CD4-positive, alpha-beta memory T cell (primary cell): Measurements from ENCODE around the gene CSTF3. TPM values are rescaled to one million over a fixed set of nuclear protein-coding genes. Genes with fewer than 3 reads are reported as not detected.

ENCODE experiments used
- CTCF ChIA-PET: fragments of 350-600 bp; sonication (Branson Sonifier 250); formaldehyde crosslinking; loops from one replicate; lab custom pipeline; 2021; ENCODE audit warnings: inconsistent platforms; ENCODE audit not compliant: partially characterized antibody; lab: Charles Lee
- POLR2A ChIA-PET: fragments of 350-600 bp; sonication (Branson Sonifier 250); formaldehyde crosslinking; loops from one replicate; lab custom pipeline; 2021; ENCODE audit not compliant: partially characterized antibody; lab: Charles Lee
- DNase-seq, 5 donors: peaks; one replicate each; pipeline versions ENCODE4 v3.0.0 to v3.0.0-alpha.2; 2020 to 2022; ENCODE audit warnings: mixed read lengths in 1 of 5
- H3K27ac ChIP-seq: one replicate; pipeline ENCODE4 v1.7.0; 2013; ENCODE audit warnings: low read depth, low read length
- H3K27me3 ChIP-seq: 2 replicates; pipeline ENCODE4 v1.7.0; 2013; ENCODE audit warnings: mild to moderate bottlenecking, low read length, moderate library complexity; ENCODE audit not compliant: insufficient read depth
- H3K36me3 ChIP-seq: 2 replicates; pipeline ENCODE4 v1.7.0; 2013; ENCODE audit warnings: mild to moderate bottlenecking, low read length, moderate library complexity; ENCODE audit not compliant: insufficient read depth
- H3K4me1 ChIP-seq: 2 replicates; pipeline ENCODE4 v1.7.0; 2013; ENCODE audit warnings: mild to moderate bottlenecking, low read length, moderate library complexity; ENCODE audit not compliant: insufficient read depth
- H3K4me3 ChIP-seq, 2 donors: one replicate each; pipeline ENCODE4 v1.7.0; 2013; ENCODE audit warnings: low read length in 2 of 2, mild to moderate bottlenecking in 1 of 2
- H3K9me3 ChIP-seq, 2 donors: one replicate each; pipeline ENCODE4 v1.7.0; 2013; ENCODE audit warnings: low read length in 2 of 2, control low read depth in 1 of 2; ENCODE audit not compliant: control insufficient read depth in 1 of 2
- H3K27ac Mint-ChIP-seq, 7 donors: one replicate each; pipeline ENCODE4 v1.8.0; 2020 to 2021; ENCODE audit warnings: mixed read lengths in 7 of 7, mild to moderate bottlenecking in 6 of 7, inconsistent platforms in 3 of 7, moderate library complexity in 3 of 7
- H3K27me3 Mint-ChIP-seq, 2 donors: one replicate each; pipeline ENCODE4 v1.8.0; 2020 to 2021; ENCODE audit warnings: mixed read lengths in 2 of 2
- H3K36me3 Mint-ChIP-seq, 2 donors: one replicate each; pipeline ENCODE4 v1.8.0; 2020 to 2021; ENCODE audit warnings: mixed read lengths in 2 of 2, inconsistent platforms in 1 of 2, mild to moderate bottlenecking in 1 of 2
- H3K4me1 Mint-ChIP-seq, 4 donors: one replicate each; pipeline ENCODE4 v1.8.0; 2020 to 2021; ENCODE audit warnings: mixed read lengths in 4 of 4, mild to moderate bottlenecking in 1 of 4
- H3K4me3 Mint-ChIP-seq, 8 donors: one replicate each; pipeline ENCODE4 v1.8.0; 2020 to 2021; ENCODE audit warnings: mixed read lengths in 8 of 8, mild to moderate bottlenecking in 7 of 8, moderate library complexity in 6 of 8, inconsistent platforms in 3 of 8
- H3K9me3 Mint-ChIP-seq, 8 donors: one replicate each; pipeline ENCODE4 v1.8.0; 2020 to 2021; ENCODE audit warnings: mixed read lengths in 8 of 8, mild to moderate bottlenecking in 5 of 8, inconsistent platforms in 3 of 8, moderate library complexity in 1 of 8
- intact Hi-C: fragments of 100-400 bp; cut with micrococcal nuclease; formaldehyde crosslinking; loops from one replicate; pipeline ENCODE4 v1.15.1; 2023
- polyA plus RNA-seq, 2 donors: library from polyadenylated mRNA; unstranded; fragments of 300-500 nt; fragmentation: Illumina TruSeq; gene quantifications; one replicate each; pipeline ENCODE4 v1.2.3, GENCODE V29; 2021
- total RNA-seq, 2 experiments: library from RNA; stranded (reverse); gene quantifications; one replicate each; pipeline ENCODE4 v1.2.3, GENCODE V29; 2021

CSTF3 gene
- total and polyA plus RNA-seq, 4 experiments from 2014 or later: 18.1 to 34.0 (median 25.9) TPM

- H3K36me3 Mint-ChIP-seq: no peaks in the 10 kb centered on the region
- no peaks in the 10 kb centered on the region for H3K27me3 Mint-ChIP-seq
- intact Hi-C loops: no loop called here
Observed at GRCh38 chr11:33191467-33191866, 30.2 kb upstream of the CSTF3 start.

DNA sequence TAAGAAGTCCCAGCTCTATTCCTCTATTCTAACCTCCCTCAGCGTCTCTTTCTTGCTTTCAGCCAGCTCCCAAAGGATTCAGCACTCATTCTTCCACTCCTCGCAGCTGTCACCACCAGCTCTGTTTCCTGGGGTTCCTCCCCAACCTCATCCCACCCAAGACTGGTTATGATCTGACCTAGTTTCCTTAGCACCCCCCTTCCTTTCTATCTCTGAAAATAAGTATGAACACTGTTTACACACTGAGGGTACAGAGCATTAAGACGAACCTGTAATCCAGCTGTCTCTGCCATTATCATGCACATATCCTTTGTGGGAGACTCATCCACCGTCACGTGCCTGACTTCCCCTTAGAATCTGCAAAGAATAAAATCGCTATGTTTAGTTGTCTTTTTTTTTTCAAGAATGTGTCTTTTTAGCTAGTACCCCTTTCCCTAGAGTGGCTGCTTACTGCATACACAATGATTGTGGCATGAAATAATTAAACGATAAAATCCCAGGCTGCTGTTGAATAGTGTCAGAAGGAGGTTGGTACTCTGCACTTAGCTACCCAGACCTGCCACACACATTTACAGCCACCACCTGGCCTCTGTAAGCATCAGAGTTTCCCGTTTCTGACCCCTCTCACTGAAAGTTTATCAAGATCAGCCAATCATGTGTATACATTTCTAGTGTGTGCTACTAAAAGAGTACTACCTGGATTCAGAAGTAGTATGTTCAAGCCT is 26.9 kb upstream of the CSTF3 start:
- Histone ChIP-seq H3K4me3 (no peak overlapping the region), H3K27ac (no peak overlapping the region), H3K27me3 (no peaks in the 10 kb centered on the region), H3K4me1 (no peaks in the 10 kb centered on the region), H3K9me3 (no peaks in the 10 kb centered on the region), H3K36me3 (no peaks in the 10 kb centered on the region)
- H3K4me1 Mint-ChIP-seq: no peaks in the 10 kb centered on the region
- no peak overlapping the region for H3K27ac Mint-ChIP-seq
- H3K4me3 Mint-ChIP-seq: no peak overlapping the region
- no peak for DNase-seq
- H3K9me3 Mint-ChIP-seq: peaks cover 0 to 2% (median 0%) of the 10 kb centered on the region in 8 donors
- intact Hi-C loops: no loop called here
- no peaks in the 10 kb centered on the region for H3K27me3 Mint-ChIP-seq
- POLR2A ChIA-PET: no interaction called here
- no peaks in the 10 kb centered on the region for H3K36me3 Mint-ChIP-seq
- CTCF ChIA-PET: interaction anchor here (1.6 kb wide), 1 partner anchor 21 kb away, joined by 6 read pairs; no protein-coding TSS in a partner anchor

More at GRCh38 chr11:33191467-33191866, 30.2 kb upstream of the CSTF3 start:
- Histone ChIP-seq H3K27me3 (no peaks in the 10 kb centered on the region), H3K9me3 (no peaks in the 10 kb centered on the region), H3K4me1 (no peaks in the 10 kb centered on the region), H3K36me3 (no peaks in the 10 kb centered on the region), H3K27ac (no peak overlapping the region), H3K4me3 (no peak overlapping the region)
- H3K4me1 Mint-ChIP-seq: no peaks in the 10 kb centered on the region
- no peak overlapping the region for H3K4me3 Mint-ChIP-seq
- ChIA-PET POLR2A (no interaction called here), CTCF (no interaction called here)
- DNase-seq: no peak
- no peak overlapping the region for H3K27ac Mint-ChIP-seq
- peaks cover 0 to 2% (median 0%) of the 10 kb centered on the region in 8 donors for H3K9me3 Mint-ChIP-seq

GRCh38 chr11:33185756-33186155 is 24.5 kb upstream of the CSTF3 start:
- Mint-ChIP-seq H3K9me3 (peaks cover 0 to 2% (median 0%) of the 10 kb centered on the region in 8 donors), H3K4me3 (no peak overlapping the region), H3K27ac (no peak overlapping the region), H3K4me1 (no peaks in the 10 kb centered on the region), H3K36me3 (no peaks in the 10 kb centered on the region), H3K27me3 (peaks cover 0 to 1% of the 10 kb centered on the region in 2 donors)
- ChIA-PET POLR2A (no interaction called here), CTCF (no interaction called here)
- H3K4me1 ChIP-seq: no peaks in the 10 kb centered on the region
- H3K4me3 ChIP-seq: no peak overlapping the region
- no peaks in the 10 kb centered on the region for H3K9me3 ChIP-seq
- DNase-seq: no peak
- intact Hi-C loops: no loop called here
- no peaks in the 10 kb centered on the region for H3K36me3 ChIP-seq
- no peak overlapping the region for H3K27ac ChIP-seq
- H3K27me3 ChIP-seq: no peaks in the 10 kb centered on the region

DNA sequence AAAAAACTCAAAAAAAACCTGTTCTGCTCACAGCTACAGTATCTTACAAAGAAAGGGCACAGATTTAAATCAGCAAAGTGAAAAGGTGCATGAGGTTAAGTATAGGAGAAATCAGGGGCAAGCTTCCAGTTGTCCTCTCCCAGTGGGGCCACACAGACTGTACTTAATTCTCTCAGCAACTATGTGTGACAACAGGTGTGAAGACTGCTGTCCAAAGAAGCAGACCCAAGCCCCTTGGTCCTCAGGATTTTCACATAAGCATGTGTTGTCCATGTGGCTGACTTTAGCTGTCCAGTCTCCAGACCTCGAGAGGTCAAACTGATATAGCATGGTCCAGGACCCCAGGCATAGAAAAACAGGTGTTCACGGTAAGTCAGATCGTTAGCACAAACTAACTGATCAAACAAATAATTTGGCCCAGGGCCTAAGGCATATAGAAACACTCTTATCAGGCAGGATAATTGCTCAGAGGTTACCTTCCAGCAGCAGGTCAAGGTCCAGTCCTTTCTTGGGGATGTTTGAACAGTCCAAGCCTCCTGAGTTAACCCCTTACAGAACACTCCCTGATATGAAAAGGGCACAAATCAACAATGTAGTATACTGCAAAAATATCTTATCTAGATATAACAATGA is 21.1 kb upstream of the CSTF3 start:
- no peak overlapping the region for H3K4me3 ChIP-seq
- no peaks in the 10 kb centered on the region for H3K36me3 ChIP-seq
- no peak overlapping the region for H3K27ac ChIP-seq
- Mint-ChIP-seq H3K27ac (no peak overlapping the region), H3K4me3 (no peak overlapping the region), H3K9me3 (no peaks in the 10 kb centered on the region), H3K4me1 (peaks cover 8 to 19% (median 12%) of the 10 kb centered on the region in 4 donors), H3K27me3 (peaks cover 0 to 1% of the 10 kb centered on the region in 2 donors), H3K36me3 (no peaks in the 10 kb centered on the region)
- H3K27me3 ChIP-seq: no peaks in the 10 kb centered on the region
- no peak for DNase-seq
- ChIA-PET CTCF (no interaction called here), POLR2A (no interaction called here)
- no peaks in the 10 kb centered on the region for H3K9me3 ChIP-seq
- H3K4me1 ChIP-seq: peaks cover 8% of the 10 kb centered on the region
- intact Hi-C loops: no loop called here

- ChIA-PET CTCF (interaction anchor here (0.7 kb wide), 1 partner anchor 154 kb away, joined by 3 read pairs; no protein-coding TSS in a partner anchor), POLR2A (no interaction called here)
- H3K4me3 ChIP-seq: no peak overlapping the region
- no peak overlapping the region for H3K27ac ChIP-seq
- H3K36me3 ChIP-seq: no peaks in the 10 kb centered on the region
- Mint-ChIP-seq H3K27ac (peak overlapping the region in 1 of 7 donors; percentile 49), H3K9me3 (no peaks in the 10 kb centered on the region), H3K4me3 (peak overlapping the region in 3 of 8 donors; percentile 9 to 29 (median 26)), H3K27me3 (peaks cover 0 to 1% of the 10 kb centered on the region in 2 donors), H3K36me3 (no peaks in the 10 kb centered on the region), H3K4me1 (peaks cover 8 to 19% (median 12%) of the 10 kb centered on the region in 4 donors)
- H3K9me3 ChIP-seq: no peaks in the 10 kb centered on the region
- DNase-seq: no peak
- peaks cover 8% of the 10 kb centered on the region for H3K4me1 ChIP-seq
- intact Hi-C loops: no loop called here
- no peaks in the 10 kb centered on the region for H3K27me3 ChIP-seq
Observed at GRCh38 chr11:33179348-33179803, 18.1 kb upstream of the CSTF3 start.

DNA sequence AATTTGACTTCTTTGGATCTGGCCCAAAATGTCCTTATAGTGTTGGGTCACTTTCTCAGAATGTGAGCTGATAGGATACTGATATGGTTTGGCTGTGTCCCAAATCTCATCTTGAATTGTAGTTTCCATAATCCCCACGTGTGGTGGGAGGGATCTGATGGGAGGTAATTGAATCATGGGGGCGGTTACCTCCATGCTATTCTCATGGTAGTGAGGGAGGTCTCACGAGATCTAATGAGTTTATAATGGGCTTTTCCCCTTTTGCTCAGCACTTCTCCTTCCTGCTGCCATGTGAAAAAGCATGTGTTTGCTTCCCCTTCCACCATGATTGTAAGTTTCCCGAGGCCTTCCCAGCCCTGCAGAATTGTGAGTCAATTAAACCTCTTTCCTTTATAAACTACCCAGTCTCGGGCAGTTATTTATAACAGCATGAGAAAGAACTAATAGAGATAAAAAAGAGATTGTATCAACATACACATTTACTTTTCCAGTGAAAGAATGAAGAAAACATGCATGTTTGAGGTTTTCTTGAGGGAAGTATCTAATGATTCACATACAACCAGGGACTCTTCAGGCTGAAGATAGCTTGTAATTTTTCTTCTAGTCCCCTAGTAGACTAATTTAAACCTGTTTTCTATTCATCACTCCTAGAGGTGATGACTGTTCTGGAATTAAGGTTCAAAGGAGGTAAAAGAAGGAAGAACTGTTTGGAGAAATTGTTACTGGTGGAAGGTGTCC is 17.3 kb upstream of the CSTF3 start:
- no peak for DNase-seq
- POLR2A ChIA-PET: no interaction called here
- H3K27me3 ChIP-seq: no peaks in the 10 kb centered on the region
- H3K9me3 ChIP-seq: no peaks in the 10 kb centered on the region
- H3K4me1 ChIP-seq: peaks cover 8% of the 10 kb centered on the region
- CTCF ChIA-PET: no interaction called here
- H3K36me3 Mint-ChIP-seq: no peaks in the 10 kb centered on the region
- no peaks in the 10 kb centered on the region for H3K9me3 Mint-ChIP-seq
- H3K36me3 ChIP-seq: no peaks in the 10 kb centered on the region
- H3K4me1 Mint-ChIP-seq: peaks cover 8 to 19% (median 12%) of the 10 kb centered on the region in 4 donors
- H3K27ac Mint-ChIP-seq: no peak overlapping the region
- H3K27me3 Mint-ChIP-seq: peaks cover 0 to 1% of the 10 kb centered on the region in 2 donors
- H3K27ac ChIP-seq: no peak overlapping the region
- intact Hi-C loops: no loop called here
- H3K4me3 Mint-ChIP-seq: peak overlapping the region in 2 of 8 donors; percentile 2 to 23
- no peak overlapping the region for H3K4me3 ChIP-seq
